Measurements from ENCODE around the gene FERMT1.

The FERMT1 gene

GRCh38 chr20:6115221-6115895, 7.5 kb downstream of the FERMT1 start:
- TF ChIP-seq CTCF (IDR thresholded peaks at IDR 0.05), result no peak

- TF ChIP-seq CTCF (IDR thresholded peaks at IDR 0.05), result no peak
These were observed 8.1 kb downstream of the FERMT1 start for GRCh38 chr20:6114696-6115095.

- TF ChIP-seq CTCF (IDR thresholded peaks at IDR 0.05), result no peak
These were observed 8.9 kb downstream of the FERMT1 start for GRCh38 chr20:6113951-6114350.

- TF ChIP-seq CTCF (IDR thresholded peaks at IDR 0.05), result no peak
These were observed 14.5 kb downstream of the FERMT1 start for GRCh38 chr20:6108330-6108729.

GRCh38 chr20:6104493-6105188, 18.2 kb downstream of the FERMT1 start:
- TF ChIP-seq CTCF (IDR thresholded peaks at IDR 0.05), result no peak

GRCh38 chr20:6103301-6103700, 19.5 kb downstream of the FERMT1 start:
- TF ChIP-seq CTCF (IDR thresholded peaks at IDR 0.05), result no peak

- no peak for TF ChIP-seq CTCF (IDR thresholded peaks at IDR 0.05)
These were observed 21.5 kb downstream of the FERMT1 start for GRCh38 chr20:6101346-6101745.
